Fibroblast of lung (primary cell): ENCODE measurements around the gene TMEM242. TPM values are rescaled to one million over a fixed set of nuclear protein-coding genes. Genes with fewer than 3 reads are reported as not detected.

Experiments used
- DNase-seq, 2 donors: peaks; one replicate each; pipeline versions ENCODE4 v3.0.0 to v3.0.0-alpha.2; 2010; ENCODE audit warnings: low read depth in 2 of 2
- H2AFZ ChIP-seq: 2 replicates; pipeline ENCODE4 v1.5.1; 2012; ENCODE audit warnings: low read length, control low read depth, inconsistent platforms
- H3K27ac ChIP-seq: 2 replicates; pipeline ENCODE4 v1.5.1; 2011; ENCODE audit warnings: low read length, control low read depth; ENCODE audit not compliant: insufficient read depth
- H3K27me3 ChIP-seq: 2 replicates; pipeline ENCODE4 v1.5.1; 2011; ENCODE audit warnings: mild to moderate bottlenecking, low read length; ENCODE audit not compliant: control insufficient read depth, insufficient read depth
- H3K36me3 ChIP-seq: 2 replicates; pipeline ENCODE4 v1.5.1; 2011; ENCODE audit warnings: low read length; ENCODE audit not compliant: control insufficient read depth, insufficient read depth
- H3K4me1 ChIP-seq: 2 replicates; pipeline ENCODE4 v1.5.1; 2011; ENCODE audit warnings: low read length; ENCODE audit not compliant: control insufficient read depth, insufficient read depth; ENCODE audit errors: extremely low read depth
- H3K4me2 ChIP-seq: 2 replicates; pipeline ENCODE4 v1.5.1; 2011; ENCODE audit warnings: low read length, control low read depth; ENCODE audit not compliant: insufficient read depth; ENCODE audit errors: extremely low read depth
- H3K4me3 ChIP-seq, 4 experiments: fragments of 200-600 bp in 1 of 4; sonication (generic) in 1 of 4; replicated peaks in 1 of 4; 2 replicates each; pipeline ENCODE4 v1.5.1; 2011 to 2016; ENCODE audit warnings: low read length in 4 of 4, low read depth in 3 of 4, mild to moderate bottlenecking in 3 of 4, control low read depth in 2 of 4, inconsistent platforms in 1 of 4, mixed read lengths in 1 of 4; ENCODE audit not compliant: insufficient read depth in 1 of 4; ENCODE audit errors: control extremely low read depth in 1 of 4
- H3K79me2 ChIP-seq: 2 replicates; pipeline ENCODE4 v1.5.1; 2012; ENCODE audit warnings: mild to moderate bottlenecking, low read length, inconsistent platforms; ENCODE audit not compliant: control insufficient read depth, insufficient read depth
- H3K9ac ChIP-seq: 2 replicates; pipeline ENCODE4 v1.5.1; 2011; ENCODE audit warnings: mild to moderate bottlenecking, low read length, control low read depth; ENCODE audit not compliant: insufficient read depth
- H3K9me3 ChIP-seq: 2 replicates; pipeline ENCODE4 v1.5.1; 2012; ENCODE audit warnings: low read depth, low read length; ENCODE audit not compliant: control insufficient read depth, insufficient read depth
- H4K20me1 ChIP-seq: 2 replicates; pipeline ENCODE4 v1.5.1; 2011; ENCODE audit warnings: low read length; ENCODE audit not compliant: control insufficient read depth, insufficient read depth; ENCODE audit errors: extremely low read depth
- EZH2 ChIP-seq: IDR thresholded peaks from 2 replicates; pipeline ENCODE4 v1.5.1; 2012; ENCODE audit warnings: low read length, control low read depth, mild to moderate bottlenecking; ENCODE audit errors: missing control alignments
- polyA plus RNA-seq, 2 donors: library from polyadenylated mRNA; depleted of rRNA in 1 of 2; stranded (reverse) in 1 of 2; unstranded in 1 of 2; fragments of >200 nt; gene quantifications; 2 replicates each; pipeline ENCODE4 v1.2.1, GENCODE V29; 2011 to 2012; ENCODE audit warnings: missing spikeins in 1 of 2
- total RNA-seq: library from RNA; depleted of rRNA; stranded (reverse); fragments of >200 nt; gene quantifications from 2 replicates; pipeline ENCODE4 v1.2.1, GENCODE V29; 2014
- TF ChIP-seq, protein P1 (sequence below), 2 donors: IDR thresholded peaks in 1 of 2; conservative IDR thresholded peaks in 1 of 2; 1 replicate in 1 of 2; 2 replicates in 1 of 2; pipeline ENCODE4 v1.5.1; 2011 to 2012; ENCODE audit warnings: low read length in 2 of 2, control low read depth in 1 of 2, inconsistent platforms in 1 of 2, low read depth in 1 of 2, mild to moderate bottlenecking in 1 of 2

Gene TMEM242
- total and polyA plus RNA-seq, 2 donors (not counting 1 experiment from before 2014, with no cell fraction given): 7.3 to 7.8 TPM

DNA sequence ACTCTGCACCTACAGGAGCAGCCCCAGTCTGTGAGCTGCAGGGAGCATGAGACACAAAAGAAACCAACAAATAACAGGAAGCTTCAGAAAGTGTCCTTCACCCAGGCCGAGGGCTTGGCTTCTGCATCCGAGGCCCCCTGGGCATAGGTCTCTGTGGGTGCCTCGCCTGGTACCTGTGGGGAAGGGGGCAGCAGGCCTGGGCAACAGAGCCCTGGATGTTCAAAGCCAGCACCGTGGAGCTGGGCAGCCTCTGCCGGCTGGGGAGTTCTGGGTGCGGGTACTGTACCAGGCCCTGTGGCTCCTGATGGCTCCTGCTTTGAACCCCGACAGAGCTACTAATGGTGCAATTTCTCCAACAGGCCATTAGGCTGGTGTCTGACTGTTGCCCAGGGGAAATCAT lies 55.7 kb downstream of the TMEM242 start:
- no peak overlapping the region for H3K4me3 ChIP-seq
- TF ChIP-seq, protein P1, sequence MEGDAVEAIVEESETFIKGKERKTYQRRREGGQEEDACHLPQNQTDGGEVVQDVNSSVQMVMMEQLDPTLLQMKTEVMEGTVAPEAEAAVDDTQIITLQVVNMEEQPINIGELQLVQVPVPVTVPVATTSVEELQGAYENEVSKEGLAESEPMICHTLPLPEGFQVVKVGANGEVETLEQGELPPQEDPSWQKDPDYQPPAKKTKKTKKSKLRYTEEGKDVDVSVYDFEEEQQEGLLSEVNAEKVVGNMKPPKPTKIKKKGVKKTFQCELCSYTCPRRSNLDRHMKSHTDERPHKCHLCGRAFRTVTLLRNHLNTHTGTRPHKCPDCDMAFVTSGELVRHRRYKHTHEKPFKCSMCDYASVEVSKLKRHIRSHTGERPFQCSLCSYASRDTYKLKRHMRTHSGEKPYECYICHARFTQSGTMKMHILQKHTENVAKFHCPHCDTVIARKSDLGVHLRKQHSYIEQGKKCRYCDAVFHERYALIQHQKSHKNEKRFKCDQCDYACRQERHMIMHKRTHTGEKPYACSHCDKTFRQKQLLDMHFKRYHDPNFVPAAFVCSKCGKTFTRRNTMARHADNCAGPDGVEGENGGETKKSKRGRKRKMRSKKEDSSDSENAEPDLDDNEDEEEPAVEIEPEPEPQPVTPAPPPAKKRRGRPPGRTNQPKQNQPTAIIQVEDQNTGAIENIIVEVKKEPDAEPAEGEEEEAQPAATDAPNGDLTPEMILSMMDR (conservative IDR thresholded peaks at IDR 0.05 in 1 of 2, IDR thresholded peaks at IDR 0.05 in 1 of 2; ENCODE audit: low read depth in 1 of 2, low read length in 2 of 2): no peak
- no peak for TF ChIP-seq EZH2
- H3K27me3 ChIP-seq: no peaks in the 10 kb centered on the region
- no peak overlapping the region for H2AFZ ChIP-seq
- H3K36me3 ChIP-seq: no peaks in the 10 kb centered on the region
- no peak for DNase-seq
- no peak overlapping the region for H3K27ac ChIP-seq
- no peak overlapping the region for H3K9ac ChIP-seq
- H3K4me2 ChIP-seq: no peak overlapping the region
- no peaks in the 10 kb centered on the region for H4K20me1 ChIP-seq
- no peaks in the 10 kb centered on the region for H3K9me3 ChIP-seq
- no peaks in the 10 kb centered on the region for H3K4me1 ChIP-seq
- H3K79me2 ChIP-seq: no peaks in the 10 kb centered on the region

DNA sequence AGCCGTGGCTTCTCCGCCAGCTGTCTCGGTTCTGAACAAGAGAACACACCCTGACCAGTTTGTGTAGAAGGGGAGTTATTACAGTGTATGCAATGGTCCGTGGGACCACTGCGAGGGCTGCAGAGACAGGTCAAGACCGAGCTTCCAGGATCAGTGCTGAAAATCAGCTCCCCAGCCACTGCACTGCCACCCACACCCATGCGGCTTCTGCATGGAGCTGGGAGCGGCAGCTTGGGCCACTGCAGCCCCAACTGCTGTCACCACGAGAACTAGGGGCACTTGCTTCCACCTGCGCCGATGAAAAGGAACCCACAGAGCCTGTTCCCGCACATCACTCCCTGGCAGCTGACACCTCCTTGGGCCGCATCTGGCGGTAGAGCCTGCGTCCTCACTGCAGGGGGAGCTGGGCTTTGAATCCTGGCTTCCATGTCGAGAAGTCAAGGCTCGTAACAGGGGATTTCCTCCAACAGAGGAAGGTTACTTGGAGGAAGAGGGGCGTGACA lies 56.2 kb downstream of the TMEM242 start:
- H3K27ac ChIP-seq: no peak overlapping the region
- H3K79me2 ChIP-seq: no peaks in the 10 kb centered on the region
- no peak overlapping the region for H3K9ac ChIP-seq
- no peaks in the 10 kb centered on the region for H3K27me3 ChIP-seq
- no peaks in the 10 kb centered on the region for H3K4me1 ChIP-seq
- DNase-seq: no peak
- H3K4me2 ChIP-seq: no peak overlapping the region
- TF ChIP-seq EZH2: no peak
- H3K9me3 ChIP-seq: no peaks in the 10 kb centered on the region
- H3K4me3 ChIP-seq: no peak overlapping the region
- no peak overlapping the region for H2AFZ ChIP-seq
- H3K36me3 ChIP-seq: no peaks in the 10 kb centered on the region
- H4K20me1 ChIP-seq: no peaks in the 10 kb centered on the region

- Histone ChIP-seq H3K36me3 (no peaks in the 10 kb centered on the region), H3K27me3 (no peaks in the 10 kb centered on the region), H3K4me1 (no peaks in the 10 kb centered on the region), H2AFZ (no peak overlapping the region), H3K27ac (no peak overlapping the region), H4K20me1 (no peaks in the 10 kb centered on the region), H3K4me3 (no peak overlapping the region), H3K79me2 (no peaks in the 10 kb centered on the region), H3K9me3 (no peaks in the 10 kb centered on the region), H3K4me2 (no peak overlapping the region), H3K9ac (no peak overlapping the region)
- no peak for TF ChIP-seq EZH2
- TF ChIP-seq, protein P1 (conservative IDR thresholded peaks at IDR 0.05 in 1 of 2, IDR thresholded peaks at IDR 0.05 in 1 of 2; ENCODE audit: low read depth in 1 of 2, low read length in 2 of 2): no peak
- no peak for DNase-seq
Observed at GRCh38 chr6:157266274-157267101, 56.8 kb downstream of the TMEM242 start.
